Keratinocyte (primary cell): ENCODE results near the gene TOP1. TPM values are rescaled to one million over a fixed set of nuclear protein-coding genes. Genes with fewer than 3 reads are reported as not detected.

Source experiments
- DNase-seq: peaks from one replicate; pipeline ENCODE4 v3.0.0-alpha.2; 2011; ENCODE audit warnings: low read depth, missing footprints, low spot score
- FAIRE-seq: peaks from 2 replicates; lab custom pipeline; 2011; peaks lifted over from hg19 to GRCh38; lab: Jason Lieb, UNC
- H2AFZ ChIP-seq: 2 replicates; pipeline ENCODE4 v1.6.0; 2012; ENCODE audit warnings: low read length, control low read depth, inconsistent platforms; ENCODE audit not compliant: control insufficient read depth
- H3K27ac ChIP-seq: 2 replicates; pipeline ENCODE4 v1.5.1; 2011; ENCODE audit warnings: low read length; ENCODE audit not compliant: control insufficient read depth, insufficient read depth
- H3K27me3 ChIP-seq: 3 replicates; pipeline ENCODE4 v1.6.0; 2011; ENCODE audit warnings: low read length; ENCODE audit not compliant: control insufficient read depth, insufficient read depth; ENCODE audit errors: extremely low read depth
- H3K36me3 ChIP-seq, 2 experiments: 2 replicates in 1 of 2; 3 replicates in 1 of 2; pipeline ENCODE4 v1.5.1; 2011; ENCODE audit warnings: low read length in 2 of 2, mild to moderate bottlenecking in 1 of 2; ENCODE audit not compliant: control insufficient read depth in 2 of 2, insufficient read depth in 2 of 2; ENCODE audit errors: extremely low read depth in 1 of 2
- H3K4me1 ChIP-seq: 3 replicates; pipeline ENCODE4 v1.5.1; 2011; ENCODE audit warnings: low read length; ENCODE audit not compliant: control insufficient read depth, insufficient read depth; ENCODE audit errors: extremely low read depth
- H3K4me2 ChIP-seq: 3 replicates; pipeline ENCODE4 v1.6.0; 2011; ENCODE audit warnings: low read depth, low read length; ENCODE audit not compliant: control insufficient read depth, insufficient read depth; ENCODE audit errors: extremely low read depth
- H3K4me3 ChIP-seq, 3 experiments: fragments of 200-600 bp in 1 of 3; sonication (generic) in 1 of 3; 2 replicates in 2 of 3; 3 replicates in 1 of 3; pipeline ENCODE4 v1.5.1; 2011 to 2016; ENCODE audit warnings: low read length in 3 of 3, mild to moderate bottlenecking in 3 of 3, control low read depth in 2 of 3, inconsistent platforms in 1 of 3, low read depth in 1 of 3, mixed read lengths in 1 of 3, mixed run types in 1 of 3, moderate library complexity in 1 of 3; ENCODE audit not compliant: control insufficient read depth in 2 of 3, insufficient read depth in 2 of 3; ENCODE audit errors: extremely low read depth in 1 of 3
- H3K79me2 ChIP-seq: 2 replicates; pipeline ENCODE4 v1.6.0; 2012; ENCODE audit warnings: low read length; ENCODE audit not compliant: control insufficient read depth, insufficient read depth
- H3K9ac ChIP-seq: 3 replicates; pipeline ENCODE4 v1.6.0; 2011; ENCODE audit warnings: low read length; ENCODE audit not compliant: control insufficient read depth, insufficient read depth; ENCODE audit errors: extremely low read depth
- H3K9me1 ChIP-seq: 3 replicates; pipeline ENCODE4 v1.6.0; 2011; ENCODE audit warnings: low read length; ENCODE audit not compliant: control insufficient read depth, insufficient read depth; ENCODE audit errors: extremely low read depth
- H3K9me3 ChIP-seq: 2 replicates; pipeline ENCODE4 v1.5.1; 2012; ENCODE audit warnings: low read depth, low read length; ENCODE audit not compliant: control insufficient read depth
- H4K20me1 ChIP-seq: 3 replicates; pipeline ENCODE4 v1.6.0; 2011; ENCODE audit warnings: low read length; ENCODE audit not compliant: control insufficient read depth, insufficient read depth; ENCODE audit errors: extremely low read depth
- CTCF ChIP-seq, 3 experiments: IDR thresholded peaks in 1 of 3; conservative IDR thresholded peaks in 1 of 3; optimal IDR thresholded peaks in 1 of 3; 2 replicates in 2 of 3; 3 replicates in 1 of 3; pipeline versions ENCODE3 to v1.5.1; 2011; ENCODE audit warnings: low read length in 3 of 3, mild to moderate bottlenecking in 3 of 3, moderate library complexity in 2 of 3, control low read depth in 1 of 3, inconsistent platforms in 1 of 3; ENCODE audit not compliant: insufficient read depth in 2 of 3; ENCODE audit errors: extremely low read depth in 1 of 3
- EZH2 ChIP-seq: IDR thresholded peaks from one replicate; pipeline ENCODE4 v1.6.1; 2012; ENCODE audit warnings: inconsistent platforms, mild to moderate bottlenecking, low read length, moderate library complexity
- dilution Hi-C: fragments of 300-500 bp; cut with MboI; formaldehyde crosslinking; loops from one replicate; pipeline ENCODE4 v1.7.0; 2020; ENCODE audit warnings: low sequenced_read_pairs; ENCODE audit not compliant: extremely low pct_ligation_motif_present
- polyA plus RNA-seq, 5 experiments: library from polyadenylated mRNA; depleted of rRNA in 3 of 5; stranded (reverse) in 3 of 5; stranded (forward) in 1 of 5; unstranded in 1 of 5; fragments of >200 nt; gene quantifications; 1 replicate in 1 of 5; 2 replicates in 3 of 5; 3 replicates in 1 of 5; pipeline versions ENCODE4 v1.2.1 to v1.2.3, GENCODE V29; 2011 to 2012; ENCODE audit warnings: missing spikeins in 2 of 5, low read depth in 1 of 5, low replicate concordance in 1 of 5

Gene TOP1
- polyA plus RNA-seq, 1 donor (not counting 4 experiments of a cell fraction or from before 2014, with no cell fraction given) = 25.2 TPM

- H3K4me2 ChIP-seq = peak overlapping the region; percentile 17
- no peak overlapping the region for H2AFZ ChIP-seq
- FAIRE-seq (no peak), DNase-seq (no peak)
- peaks cover 5% of the 10 kb centered on the region for H3K9me1 ChIP-seq
- TF ChIP-seq CTCF (optimal IDR thresholded peaks at IDR 0.05 in 1 of 3, IDR thresholded peaks at IDR 0.05 in 1 of 3, conservative IDR thresholded peaks at IDR 0.05 in 1 of 3; ENCODE audit: extremely low read depth in 1 of 3, insufficient read depth in 2 of 3, low read length in 3 of 3) (no peak), EZH2 (no peak)
- peaks cover 37% of the 10 kb centered on the region for H3K4me1 ChIP-seq
- peaks cover 0 to 16% of the 10 kb centered on the region in 2 experiments for H3K36me3 ChIP-seq
- dilution Hi-C loops = no loop called here
- peaks cover 11% of the 10 kb centered on the region for H4K20me1 ChIP-seq
- H3K27ac ChIP-seq = no peak overlapping the region
- H3K79me2 ChIP-seq = peaks cover 97% of the 10 kb centered on the region
- H3K9ac ChIP-seq = no peak overlapping the region
- no peaks in the 10 kb centered on the region for H3K9me3 ChIP-seq
- no peaks in the 10 kb centered on the region for H3K27me3 ChIP-seq
- no peak overlapping the region for H3K4me3 ChIP-seq
These were observed 17.0 kb downstream of the TOP1 start for GRCh38 chr20:41045671-41046070.

GRCh38 chr20:41046716-41047115 lies 18.1 kb downstream of the TOP1 start:
- no peak for TF ChIP-seq EZH2
- no peak for TF ChIP-seq CTCF (optimal IDR thresholded peaks at IDR 0.05 in 1 of 3, IDR thresholded peaks at IDR 0.05 in 1 of 3, conservative IDR thresholded peaks at IDR 0.05 in 1 of 3; ENCODE audit: extremely low read depth in 1 of 3, insufficient read depth in 2 of 3, low read length in 3 of 3)
- H3K4me2 ChIP-seq = peak overlapping the region; percentile 84
- H3K79me2 ChIP-seq = peaks cover 97% of the 10 kb centered on the region
- H3K4me3 ChIP-seq = no peak overlapping the region
- FAIRE-seq (no peak), DNase-seq (no peak)
- dilution Hi-C loops = no loop called here
- H4K20me1 ChIP-seq = peaks cover 17% of the 10 kb centered on the region
- H3K9ac ChIP-seq = no peak overlapping the region
- H3K9me3 ChIP-seq = no peaks in the 10 kb centered on the region
- H3K27ac ChIP-seq = no peak overlapping the region
- no peaks in the 10 kb centered on the region for H3K27me3 ChIP-seq
- H3K36me3 ChIP-seq = peaks cover 0 to 12% of the 10 kb centered on the region in 2 experiments
- peaks cover 47% of the 10 kb centered on the region for H3K4me1 ChIP-seq
- H3K9me1 ChIP-seq = peaks cover 9% of the 10 kb centered on the region
- H2AFZ ChIP-seq = no peak overlapping the region
